Epithelial cell of umbilical artery (primary cell): ENCODE results near the gene GOSR2. TPM values are rescaled to one million over a fixed set of nuclear protein-coding genes. Genes with fewer than 3 reads are reported as not detected.

ENCODE experiments used
- total RNA-seq: library from RNA; depleted of rRNA; stranded (reverse); fragments of >200 nt; gene quantifications from 2 replicates; pipeline ENCODE4 v1.2.3, GENCODE V29; 2014

Gene GOSR2
- total RNA-seq: 43.8 and 61.7 TPM in 2 replicates

DNA sequence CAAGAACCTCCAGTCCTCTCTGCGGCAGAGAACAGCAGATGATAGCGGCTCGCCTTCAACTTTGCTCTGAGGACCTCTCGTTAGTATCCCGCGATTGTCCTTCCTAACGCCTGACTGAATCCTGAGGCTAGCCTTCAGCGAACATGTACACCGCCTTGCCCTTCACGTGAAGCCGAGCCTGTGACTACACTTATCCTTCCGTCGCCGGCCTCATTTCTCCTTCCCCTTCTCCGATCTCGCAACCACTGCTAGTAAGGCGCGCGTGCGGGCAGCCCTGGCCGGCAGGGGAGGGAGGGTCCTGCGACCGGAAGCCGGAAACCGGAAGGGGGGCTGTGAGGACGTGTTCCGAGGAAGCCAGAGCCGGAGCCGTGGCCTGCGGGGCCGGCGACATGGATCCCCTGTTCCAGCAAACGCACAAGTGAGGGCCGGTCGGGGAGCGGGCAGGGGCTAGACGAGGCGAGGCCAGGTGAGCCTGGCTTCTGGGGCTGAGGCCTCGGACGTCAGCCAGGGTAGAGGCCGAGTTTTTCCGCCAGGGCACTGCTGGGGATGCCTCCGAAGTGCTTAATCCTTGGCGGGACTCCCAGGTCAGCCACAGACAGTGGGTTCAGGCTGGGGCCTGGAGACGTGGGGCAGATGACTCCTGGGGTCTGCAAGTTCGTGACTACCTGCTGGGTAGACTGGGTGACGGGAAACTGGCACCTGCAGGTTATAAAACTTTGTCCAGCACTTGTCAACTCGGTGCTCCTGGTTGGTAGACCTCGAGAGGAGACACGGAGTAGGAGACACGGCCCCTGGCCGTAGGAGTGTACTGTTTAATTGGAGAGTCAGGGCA, at the start of gene GOSR2:
TSS of gene GOSR2 (plus strand) at position 357 of the 832 bp plus-strand sequence. CDS start at position 390, 33 bp downstream.

GRCh38 chr17:46979147-46979863, 56.3 kb downstream of the GOSR2 start, which contains the start of gene RPRML:
RPRML (minus strand) TSS chr17:46979253; CDS start chr17:46979007, 246 bp downstream.

Other genes with a start within 250 kb of the GOSR2 start
- 1.2 and 1.3 TPM in 2 replicates for gene WNT3, start 104.5 kb upstream of the GOSR2 start, total RNA-seq
- not detected in 2 replicates for gene WNT9B, start 71.6 kb upstream of the GOSR2 start, total RNA-seq
- not detected in 2 replicates for gene RPRML, start 56.1 kb downstream of the GOSR2 start, total RNA-seq